NCI-H748 (cell line): ENCODE results near the gene SULT1A2.
"Not testable (repeated sequence)": the region's sequence is repeated elsewhere in the genome, so short reads cannot be mapped to it uniquely, and the experiment has no call there.

ENCODE experiments used
- DNase-seq: peaks from one replicate; lab custom pipeline; 2025; ENCODE audit not compliant: unreplicated experiment; lab: John Stamatoyannopoulos, UW

Gene SULT1A2

DNA sequence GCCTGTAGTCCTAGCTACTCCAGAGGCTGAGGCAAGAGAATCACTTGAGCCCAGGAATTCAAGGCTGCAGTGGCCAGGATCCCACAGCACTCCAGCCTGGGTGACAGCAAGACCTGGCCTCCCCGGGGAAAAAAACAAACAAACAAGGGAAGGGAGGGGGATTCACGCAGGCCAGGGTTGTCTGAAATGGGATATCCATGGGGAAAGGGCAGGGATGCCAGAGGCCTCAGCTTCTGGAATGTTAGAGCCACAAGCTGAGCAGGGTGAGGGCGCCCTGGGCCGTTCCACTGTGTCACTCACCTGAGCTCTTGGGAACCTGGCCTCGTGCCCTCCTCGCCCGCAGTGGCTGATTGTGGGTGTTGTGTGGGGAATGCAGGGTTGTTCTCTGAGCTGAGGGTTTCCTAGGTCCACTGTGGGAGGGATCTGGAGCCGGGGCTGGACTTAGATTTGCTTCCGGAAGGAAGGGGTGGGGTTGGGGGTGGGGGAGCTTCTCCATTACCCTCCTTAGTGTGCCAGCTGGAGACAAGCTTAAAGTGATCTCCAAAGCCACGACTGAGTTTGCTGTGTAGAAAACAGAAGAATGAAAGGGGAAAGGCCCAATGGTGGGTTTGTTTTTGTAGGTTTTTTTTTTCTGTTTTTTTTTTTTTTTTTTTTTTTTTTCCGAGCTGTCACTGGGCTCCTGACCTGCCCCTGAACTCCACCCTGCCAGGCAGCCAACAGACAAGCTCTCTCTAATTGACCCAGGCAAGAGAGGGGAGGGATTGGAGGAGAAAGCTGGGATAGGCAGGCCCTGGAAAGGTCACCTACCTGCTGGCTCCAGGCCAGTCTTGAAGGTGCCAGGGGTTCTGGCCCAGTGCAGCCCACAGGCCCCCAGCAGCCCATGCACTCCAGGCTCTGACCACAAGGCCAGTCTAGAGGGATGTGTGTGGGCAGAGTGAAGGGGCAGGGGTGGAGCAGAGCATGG is 13.1 kb upstream of the SULT1A2 start, which contains the start of gene SULT1A1:
Gene SULT1A1, minus strand, starts transcription at position 414 of the 964 bp plus-strand sequence. CDS start 1,189 bp downstream, outside the sequence.
- DNase-seq: peak; percentile 22

DNA sequence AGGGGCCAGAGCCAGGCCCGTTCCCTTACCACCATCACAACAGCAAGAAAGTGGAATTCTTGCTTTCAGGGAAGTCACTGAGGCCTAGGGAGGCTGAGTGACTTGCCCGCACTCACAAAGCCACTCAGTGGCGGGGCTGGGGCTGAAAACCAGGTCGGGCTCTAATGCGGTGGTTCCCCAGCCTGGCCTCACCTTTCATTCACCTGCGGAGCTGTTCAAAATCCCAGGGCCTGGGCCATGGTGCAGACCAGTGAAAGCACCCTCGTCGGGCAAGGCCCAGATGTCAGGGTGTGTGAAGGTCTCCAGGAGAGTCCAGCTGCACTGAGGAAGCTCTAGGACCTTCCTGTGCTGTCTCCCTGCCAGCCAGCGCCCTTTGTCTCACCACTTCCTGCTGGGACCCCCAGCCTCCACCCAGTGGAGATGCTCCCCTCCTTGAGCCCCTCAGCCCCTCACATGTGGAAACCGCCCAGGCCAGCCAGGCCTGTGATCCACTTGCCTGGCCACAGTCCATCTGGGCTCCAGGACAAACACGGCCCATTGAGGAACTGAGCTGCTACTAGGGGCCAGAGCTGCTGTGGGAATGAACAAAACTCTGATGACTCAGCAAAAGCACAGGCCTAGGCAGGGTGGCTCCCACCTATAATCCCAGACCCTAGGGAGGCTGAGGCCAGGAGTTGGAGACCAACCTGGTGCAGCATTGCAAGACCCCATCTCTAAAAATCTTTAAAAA is 12.2 kb upstream of the SULT1A2 start:
- not testable (repeated sequence) for DNase-seq

DNA sequence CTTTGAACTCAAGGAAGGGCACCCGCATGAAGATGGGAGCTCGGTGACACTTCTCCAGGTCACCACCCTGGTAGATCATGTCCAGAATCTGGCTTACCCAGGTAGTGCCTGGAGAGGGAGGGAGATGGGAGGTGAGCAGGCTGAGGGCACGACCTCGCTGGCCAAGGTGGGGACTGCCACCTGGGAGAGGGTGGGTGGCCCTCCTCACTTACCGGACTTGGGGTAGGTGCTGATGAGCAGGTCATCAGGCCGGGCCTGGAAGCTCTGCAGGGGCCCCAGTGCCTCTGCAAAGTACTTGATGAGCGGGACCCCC is 11.6 kb upstream of the SULT1A2 start:
- not testable (repeated sequence) for DNase-seq

DNA sequence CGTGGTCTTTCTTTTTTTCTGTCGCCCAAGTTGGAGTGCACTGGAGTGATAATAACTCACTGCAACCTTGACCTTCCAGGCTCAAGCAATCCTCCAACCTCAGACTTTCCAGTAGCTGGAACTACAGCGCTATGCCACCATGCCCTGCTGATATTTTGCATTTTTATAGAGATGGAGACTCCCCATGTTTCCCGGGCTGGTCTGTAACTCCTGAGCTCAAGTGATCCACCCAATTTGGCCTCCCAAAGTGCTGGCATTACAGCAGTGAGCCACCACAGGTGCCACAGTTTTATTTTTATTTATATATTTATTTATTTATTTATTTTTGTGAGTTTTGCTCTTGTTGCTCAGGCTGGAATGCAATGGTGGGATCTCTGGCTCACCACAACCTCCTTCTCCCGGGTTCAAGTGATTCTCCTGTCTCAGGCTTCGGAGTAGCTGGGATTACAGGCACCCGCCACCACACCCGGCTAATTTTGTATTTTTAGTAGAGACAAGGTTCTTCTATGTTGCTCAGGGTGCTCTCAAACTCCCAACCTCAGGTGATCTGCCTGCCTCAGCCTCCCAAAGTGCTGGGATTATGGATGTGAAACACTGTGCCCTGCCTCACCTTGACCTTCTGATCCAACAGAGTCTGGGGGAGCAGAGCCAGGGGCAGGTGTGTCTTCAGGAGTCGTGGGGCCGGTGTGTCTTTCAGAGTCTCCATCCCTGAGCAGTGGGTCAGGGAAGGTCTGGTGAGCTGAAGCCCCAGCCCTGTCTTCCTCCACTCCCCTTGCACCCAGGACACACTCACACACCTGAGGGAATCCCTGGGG is 11.0 kb upstream of the SULT1A2 start:
- not testable (repeated sequence) for DNase-seq

DNA sequence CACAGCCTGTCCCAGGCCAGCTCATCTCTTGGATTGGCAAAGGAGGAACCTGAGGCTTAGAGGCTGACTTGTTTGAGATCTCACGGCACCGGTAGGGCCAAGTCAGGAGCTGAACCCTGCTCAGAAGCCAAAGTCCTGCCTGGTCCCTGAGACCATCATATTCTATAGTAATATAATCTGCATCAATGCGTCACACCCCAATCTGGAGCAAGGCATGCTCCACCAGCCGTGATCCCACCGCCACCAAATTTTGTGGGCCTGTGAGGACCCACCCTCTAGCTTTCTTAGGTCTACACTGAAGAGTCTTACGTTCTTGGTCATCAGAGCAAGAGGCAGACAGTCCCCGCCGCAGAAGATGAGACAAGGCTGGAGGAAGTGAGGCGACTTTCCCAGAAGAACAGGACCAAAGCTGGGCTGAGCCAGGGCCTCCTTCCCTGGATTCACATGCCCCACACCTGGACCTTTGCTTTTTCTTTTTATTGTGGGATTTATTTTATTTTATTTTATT is 10.3 kb upstream of the SULT1A2 start:
- no peak for DNase-seq

DNA sequence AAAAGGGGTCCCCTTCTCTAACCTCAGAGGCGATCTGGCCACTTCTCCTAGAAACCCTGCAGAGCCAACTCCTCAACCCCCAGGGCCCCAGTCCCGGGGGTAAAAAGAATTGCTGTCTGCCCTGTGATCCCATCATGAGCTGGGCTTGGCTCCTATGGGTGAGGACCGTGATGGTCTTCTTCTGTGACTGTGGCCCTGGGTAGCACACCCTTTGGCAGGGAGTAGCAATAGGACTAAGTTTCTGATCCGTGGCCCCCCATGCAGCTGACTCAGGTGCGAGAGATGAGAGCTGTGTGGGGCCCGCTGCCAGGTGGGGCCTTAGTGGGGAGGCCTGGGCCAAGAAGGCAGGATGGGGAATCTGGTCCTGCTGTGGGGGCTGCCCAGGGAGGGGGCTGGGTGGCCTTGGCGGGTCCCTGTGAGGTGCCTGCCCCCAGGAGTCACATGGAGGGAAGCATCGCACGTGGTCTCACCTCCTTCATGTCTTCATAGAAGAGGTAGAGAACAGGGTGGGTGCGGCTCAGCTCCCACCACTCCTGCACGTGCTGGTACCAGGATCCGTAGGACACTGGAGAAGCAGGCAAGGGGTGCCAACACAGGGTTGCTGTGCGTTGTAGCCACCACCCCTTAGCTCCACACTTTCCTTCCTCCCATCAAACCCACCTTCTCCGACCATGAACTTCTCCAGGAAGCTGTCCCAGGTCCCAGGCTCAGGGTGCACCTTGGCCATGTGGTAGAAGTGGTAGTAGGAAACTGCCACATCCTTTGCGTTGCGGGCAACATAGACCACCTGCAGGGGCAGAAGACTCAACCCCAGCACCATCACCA is 9.7 kb upstream of the SULT1A2 start:
- DNase-seq: no peak

DNA sequence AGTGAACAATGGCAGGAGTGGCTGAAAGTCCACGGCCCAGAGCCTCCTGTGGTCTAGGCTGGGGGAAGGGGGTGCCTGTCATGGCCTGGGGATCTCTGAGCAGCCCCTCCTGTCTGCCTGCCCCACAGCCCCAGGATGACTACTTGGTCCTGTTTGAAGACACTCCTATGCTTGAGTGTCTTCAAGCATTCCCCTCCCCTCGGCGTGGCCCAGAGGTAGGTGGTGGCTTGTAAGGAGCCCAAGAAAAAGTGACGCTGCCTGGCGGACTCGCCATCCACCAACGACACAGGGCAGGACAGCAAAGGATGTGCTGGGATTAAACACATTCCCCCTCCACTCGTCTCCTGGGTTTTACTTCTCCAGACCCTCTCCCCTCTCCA is 7.3 kb upstream of the SULT1A2 start:
- DNase-seq: no peak

DNA sequence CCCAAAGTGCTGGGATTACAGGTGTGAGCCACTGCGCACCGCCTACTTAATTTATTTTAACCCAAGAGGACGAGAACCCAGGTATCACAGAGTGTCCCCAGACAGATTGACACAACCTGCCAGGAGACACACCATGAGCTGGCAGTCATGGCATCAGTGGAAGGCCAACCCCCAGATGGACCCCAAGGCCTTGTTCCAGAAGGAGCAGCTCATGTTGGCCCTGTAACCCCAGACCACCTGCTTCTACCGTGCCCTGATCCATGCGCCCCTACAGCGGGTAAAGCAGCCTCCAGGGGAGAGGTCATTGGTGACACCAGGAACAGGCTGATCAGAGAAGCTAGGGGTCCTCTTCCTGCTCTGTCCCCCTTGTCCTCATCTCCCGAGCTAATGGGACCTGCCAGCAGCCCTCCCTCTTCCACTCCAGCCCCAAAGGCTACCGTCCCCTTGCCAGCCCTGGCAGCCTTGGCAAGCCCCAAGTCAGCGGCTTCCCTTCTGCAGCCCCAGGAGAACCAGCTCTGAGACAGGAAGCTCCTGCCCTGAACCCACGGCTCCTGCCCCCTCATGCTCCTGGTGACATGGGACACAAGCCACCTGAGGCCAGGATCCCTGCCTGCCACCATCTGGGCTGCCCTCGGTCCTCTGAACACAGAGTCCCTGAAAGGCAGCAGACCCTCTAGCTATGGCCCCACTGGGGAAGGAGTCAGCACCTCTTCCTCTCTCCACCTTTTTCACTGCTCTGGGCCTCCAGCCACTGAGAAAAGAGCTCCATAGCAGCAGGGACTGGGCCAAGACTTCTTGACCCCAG is 6.7 kb upstream of the SULT1A2 start:
- no peak for DNase-seq

DNA sequence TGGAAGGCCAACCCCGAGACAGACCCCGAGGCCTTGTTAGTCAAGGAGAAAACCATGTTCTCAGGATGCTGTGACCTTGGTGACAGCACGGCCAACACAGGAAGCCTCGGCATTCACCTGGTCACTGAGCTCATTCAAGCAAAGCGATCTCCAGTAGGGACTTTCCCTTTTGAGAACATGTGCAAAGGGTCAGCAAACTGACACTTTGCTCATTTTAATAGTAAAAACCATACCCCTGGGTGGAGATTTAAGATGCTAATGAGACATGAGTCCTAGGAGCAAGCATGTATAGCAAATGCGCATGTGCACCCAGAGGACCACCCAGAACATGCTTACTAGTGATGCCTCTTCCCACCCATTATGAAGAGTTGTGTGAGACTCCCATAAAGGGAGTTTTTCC is 5.7 kb upstream of the SULT1A2 start:
- no peak for DNase-seq

DNA sequence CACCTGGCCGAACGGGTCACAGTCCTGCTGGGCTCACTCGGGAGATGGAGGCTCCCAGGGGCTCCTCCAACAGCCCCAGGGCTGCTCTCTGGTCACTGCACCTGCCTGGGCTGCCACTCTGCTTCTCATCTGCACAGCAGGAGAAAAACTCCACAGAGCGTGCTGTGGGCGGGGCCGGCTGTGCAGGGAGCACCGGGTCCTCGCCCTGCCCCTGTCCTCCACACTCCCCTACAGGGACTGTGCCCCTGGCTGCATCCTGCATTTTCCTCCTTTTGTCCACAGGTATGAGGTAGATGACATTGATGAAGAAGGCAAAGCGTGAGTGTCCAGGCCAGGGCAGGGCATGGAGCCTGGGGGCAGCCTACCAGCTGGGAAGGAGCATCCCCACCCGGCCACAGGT is 5.2 kb upstream of the SULT1A2 start:
- DNase-seq: not testable (repeated sequence)

DNA sequence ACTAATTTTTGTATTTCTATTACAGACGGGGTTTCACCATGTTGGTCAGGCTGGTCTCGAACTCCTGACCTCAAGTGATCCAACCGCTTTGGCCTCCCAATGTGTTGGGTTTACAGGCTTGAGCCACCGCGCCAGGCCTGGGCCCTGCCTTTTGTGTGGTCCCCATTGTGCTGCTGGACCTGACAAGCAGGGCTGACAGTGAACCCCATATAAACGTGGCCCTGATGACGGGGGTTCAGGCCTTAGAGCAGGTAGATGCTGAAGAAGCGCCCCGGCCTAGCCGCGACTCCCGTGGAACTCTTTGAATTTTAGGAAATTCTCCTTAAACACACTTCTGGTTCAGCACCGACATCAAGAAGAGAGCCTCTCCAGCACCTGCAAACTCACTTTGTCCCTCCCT is 4.7 kb upstream of the SULT1A2 start:
- DNase-seq: not testable (repeated sequence)

DNA sequence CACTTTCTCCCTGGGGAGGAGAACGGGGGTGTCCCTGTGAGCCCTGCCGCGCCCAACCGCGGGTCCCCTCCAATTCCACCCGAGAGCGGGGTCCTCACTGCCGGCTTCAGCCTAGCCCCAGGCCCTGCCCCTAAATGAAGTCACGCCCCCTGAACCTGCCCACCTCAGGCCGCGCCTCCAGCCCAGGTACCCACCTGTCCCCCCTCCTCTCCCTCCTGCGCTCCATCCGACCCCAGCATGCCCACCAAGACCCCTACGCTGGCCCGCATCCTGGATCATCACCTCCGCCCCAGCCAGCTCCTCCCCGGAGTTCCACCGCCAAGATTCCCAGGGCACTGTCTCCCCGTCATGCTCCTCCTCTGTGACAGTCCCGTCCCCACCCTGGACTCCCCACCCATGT is 4.1 kb upstream of the SULT1A2 start:
- not testable (repeated sequence) for DNase-seq

DNA sequence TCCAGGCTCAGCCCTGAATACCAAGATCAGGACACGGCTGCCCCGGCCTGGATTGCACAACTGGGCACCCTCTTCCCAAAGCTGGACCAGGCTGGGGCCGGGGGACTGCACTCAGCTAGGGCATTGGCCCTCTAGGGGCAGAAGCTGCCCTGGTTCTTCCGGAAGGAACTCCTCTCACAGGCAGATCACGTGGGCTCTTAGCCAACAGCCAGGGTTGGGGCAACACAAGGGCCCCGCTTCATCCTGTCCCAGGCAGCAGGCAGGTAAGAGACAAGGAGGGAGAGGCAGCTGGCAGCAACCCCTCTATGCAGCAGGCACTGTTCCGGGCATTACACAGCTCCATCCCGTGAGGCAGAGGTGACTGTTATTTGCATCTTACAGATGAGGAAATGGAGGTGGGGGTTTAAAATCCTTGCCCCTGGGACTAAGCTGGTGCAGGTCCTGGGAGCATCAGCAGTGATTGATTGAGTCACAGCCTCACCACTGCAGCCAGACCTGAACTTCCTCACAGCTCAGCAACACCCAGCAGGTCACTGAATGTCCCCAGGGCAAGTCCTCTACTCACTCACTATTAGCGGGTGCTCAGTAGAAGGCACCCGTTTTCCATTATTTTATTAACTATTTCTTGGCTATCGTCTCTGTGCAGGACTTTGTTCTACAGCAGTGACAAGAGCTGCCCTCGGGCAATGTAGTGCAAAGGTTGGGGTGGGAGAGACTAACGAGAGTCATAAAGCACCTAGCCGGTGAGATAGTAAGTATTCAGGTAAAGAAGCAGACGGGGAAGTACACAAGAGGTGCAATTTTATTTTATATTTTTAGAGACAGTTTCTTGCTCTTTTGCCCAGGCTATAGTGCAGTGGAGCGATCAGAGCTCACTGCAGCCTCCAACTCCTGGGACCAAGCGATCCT is 2.8 kb upstream of the SULT1A2 start:
- not testable (repeated sequence) for DNase-seq

DNA sequence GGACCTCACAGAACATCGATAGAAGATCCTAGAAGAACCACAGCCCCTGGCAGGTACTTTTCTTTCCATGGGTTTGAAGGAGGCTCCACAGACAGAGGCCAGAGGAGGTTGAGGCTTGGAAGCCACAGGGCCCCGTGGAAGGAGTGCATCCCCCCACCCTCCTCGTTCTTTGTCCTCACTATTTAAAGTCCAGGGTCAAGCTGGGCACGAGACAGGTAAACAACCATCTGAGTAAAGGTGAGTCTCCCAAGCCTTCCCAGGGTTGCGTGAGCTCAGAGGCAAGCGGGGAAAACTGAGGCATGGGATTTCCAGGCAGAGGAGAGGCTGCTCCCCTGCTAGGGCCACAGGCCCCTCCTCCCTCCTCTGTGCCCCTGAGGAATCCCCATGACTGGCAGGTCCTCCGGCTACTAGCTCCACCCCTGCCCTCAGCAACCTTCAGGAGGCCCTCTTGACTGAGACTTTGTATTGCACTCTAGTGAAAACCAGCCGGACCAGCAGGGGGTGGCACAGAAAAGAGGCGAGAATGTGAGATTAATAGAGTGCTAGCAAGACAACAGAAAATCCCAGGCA is 927 bp upstream of the SULT1A2 start:
- no peak for DNase-seq

DNA sequence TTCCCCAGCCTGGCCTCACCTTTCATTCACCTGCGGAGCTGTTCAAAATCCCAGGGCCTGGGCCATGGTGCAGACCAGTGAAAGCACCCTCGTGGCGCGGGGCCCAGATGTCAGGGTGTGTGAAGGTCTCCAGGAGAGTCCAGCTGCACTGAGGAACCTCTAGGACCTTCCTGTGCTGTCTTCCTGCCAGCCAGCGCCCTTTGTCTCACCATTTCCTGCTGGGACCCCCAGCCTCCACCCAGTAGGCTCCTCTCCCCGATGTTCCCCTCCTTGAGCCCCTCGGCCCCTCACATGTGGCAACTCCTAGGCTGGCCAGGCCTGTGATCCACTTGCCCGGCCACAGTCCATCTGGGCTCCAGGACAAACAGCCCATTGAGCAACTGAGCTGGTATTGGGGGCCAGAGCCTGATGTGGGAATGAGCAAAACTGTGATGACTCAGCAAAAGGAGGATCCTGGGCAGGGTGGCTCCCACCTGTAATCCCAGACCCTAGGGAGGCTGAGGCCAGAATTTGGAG is 677 bp downstream of the SULT1A2 start:
- no peak for DNase-seq

DNA sequence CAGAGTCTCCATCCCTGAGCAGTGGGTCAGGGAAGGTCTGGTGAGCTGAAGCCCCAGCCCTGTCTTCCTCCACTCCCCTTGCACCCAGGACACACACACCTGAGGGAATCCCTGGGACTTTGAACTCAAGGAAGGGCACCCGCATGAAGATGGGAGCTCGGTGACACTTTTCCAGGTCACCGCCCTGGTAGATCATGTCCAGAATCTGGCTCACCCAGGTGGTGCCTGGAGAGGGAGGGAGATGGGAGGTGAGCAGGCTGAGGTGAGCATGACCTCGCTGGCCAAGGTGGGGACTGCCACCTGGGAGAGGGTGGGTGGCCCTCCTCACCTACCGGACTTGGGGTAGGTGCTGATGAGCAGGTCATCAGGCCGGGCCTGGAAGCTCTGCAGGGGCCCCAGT is 1.4 kb downstream of the SULT1A2 start:
- not testable (repeated sequence) for DNase-seq

DNA sequence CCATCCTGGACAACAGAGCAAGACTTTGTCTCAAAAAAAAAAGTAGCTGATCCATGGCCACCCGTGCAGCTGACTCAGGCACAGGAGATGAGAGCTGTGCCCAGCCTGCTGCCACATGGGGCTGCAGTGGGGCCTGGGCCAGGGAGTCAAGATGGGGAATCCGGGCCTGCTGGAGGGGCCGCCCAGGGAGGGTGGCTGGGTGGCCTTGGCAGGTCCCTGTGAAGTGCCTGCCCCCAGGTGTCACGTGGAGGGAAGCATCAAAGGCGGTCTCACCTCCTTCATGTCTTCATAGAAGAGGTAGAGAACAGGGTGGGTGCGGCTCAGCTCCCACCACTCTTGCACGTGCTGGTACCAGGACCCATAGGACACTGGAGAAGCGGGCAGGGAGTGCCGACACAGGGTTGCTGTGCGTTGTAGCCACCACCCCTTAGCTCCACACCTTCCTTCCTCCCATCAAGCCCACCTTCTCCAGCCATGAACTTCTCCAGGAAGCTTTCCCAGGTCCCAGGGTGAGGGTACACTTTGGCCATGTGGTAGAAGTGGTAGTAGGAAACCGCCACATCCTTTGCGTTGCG is 3.8 kb downstream of the SULT1A2 start:
- DNase-seq: no peak
